ENCODE measurements around the gene PTAFR.

- TF ChIP-seq SUZ12 (IDR thresholded peaks at IDR 0.05; ENCODE audit: extremely low read depth, insufficient read depth, insufficient read length): no peak
- TF ChIP-seq YY1 (IDR thresholded peaks at IDR 0.05; ENCODE audit: insufficient read depth, insufficient read length): no peak
These were observed 23.1 kb upstream of the PTAFR start for GRCh38 chr1:28199328-28200233.
